SK-N-SH treated with all-trans-retinoic acid at 6 μM for 48 hours (cell line): ENCODE measurements around the gene SHC1.

Experiments used
- ATAC-seq: fragments of 200-7000 bp; cut with Tn5 transposase; 3 replicates; pipeline ENCODE4 v1.9.1; 2020; ENCODE audit warnings: mild to moderate bottlenecking, moderate library complexity
- CREB5 ChIP-seq: fragments of 250-450 bp; sonication (Bioruptor Pico); IDR thresholded peaks from 2 replicates; pipeline ENCODE4 v1.5.1; 2020; ENCODE audit warnings: low read depth, mild to moderate bottlenecking, moderate library complexity
- CSDC2 ChIP-seq: fragments of 250-450 bp; sonication (Bioruptor Pico); IDR thresholded peaks from 2 replicates; pipeline ENCODE4 v1.5.0; 2020; ENCODE audit warnings: mild to moderate bottlenecking, moderate library complexity
- CSRNP3 ChIP-seq: fragments of 250-450 bp; sonication (Bioruptor Pico); IDR thresholded peaks from 2 replicates; pipeline ENCODE4 v1.5.1; 2021; ENCODE audit warnings: mild to moderate bottlenecking, moderate library complexity
- ESRRG ChIP-seq: fragments of 250-450 bp; sonication (Bioruptor Pico); IDR thresholded peaks from 2 replicates; pipeline ENCODE4 v1.6.1; 2021; ENCODE audit warnings: mild to moderate bottlenecking
- GLIS3 ChIP-seq: fragments of 250-450 bp; sonication (Bioruptor Pico); IDR thresholded peaks from 2 replicates; pipeline ENCODE4 v1.5.0; 2020; ENCODE audit warnings: mild to moderate bottlenecking, moderate library complexity
- ISL1 ChIP-seq: fragments of 250-450 bp; sonication (Bioruptor Pico); IDR thresholded peaks from 2 replicates; pipeline ENCODE4 v2.1.2; 2022; ENCODE audit warnings: mild to moderate bottlenecking, moderate library complexity
- OSR1 ChIP-seq: fragments of 250-450 bp; sonication (Bioruptor Pico); IDR thresholded peaks from 2 replicates; pipeline ENCODE4 v1.8.0; 2022; ENCODE audit warnings: moderate library complexity, mild to moderate bottlenecking, inconsistent platforms
- PATZ1 ChIP-seq: fragments of 250-450 bp; sonication (Bioruptor Pico); IDR thresholded peaks from 2 replicates; pipeline ENCODE4 v1.8.0; 2020; ENCODE audit warnings: mild to moderate bottlenecking, moderate library complexity, borderline replicate concordance
- PPARA ChIP-seq: fragments of 250-450 bp; sonication (Bioruptor Pico); IDR thresholded peaks from 2 replicates; pipeline ENCODE4 v1.5.0; 2020; ENCODE audit warnings: mild to moderate bottlenecking, borderline replicate concordance
- RARB ChIP-seq: fragments of 250-450 bp; sonication (Bioruptor Pico); IDR thresholded peaks from 2 replicates; pipeline ENCODE4 v1.8.0; 2021; ENCODE audit warnings: mild to moderate bottlenecking, moderate library complexity
- SNAI2 ChIP-seq: fragments of 250-450 bp; sonication (Bioruptor Pico); IDR thresholded peaks from 2 replicates; pipeline ENCODE4 v1.5.0; 2020; ENCODE audit warnings: mild to moderate bottlenecking, moderate library complexity
- TCF4 ChIP-seq: fragments of 250-450 bp; sonication (Bioruptor Pico); IDR thresholded peaks from 2 replicates; pipeline ENCODE4 v1.8.0; 2021; ENCODE audit warnings: mild to moderate bottlenecking, moderate library complexity, borderline replicate concordance
- TOX ChIP-seq: fragments of 250-450 bp; sonication (Bioruptor Pico); IDR thresholded peaks from 2 replicates; pipeline ENCODE4 v1.8.0; 2021; ENCODE audit warnings: mild to moderate bottlenecking, moderate library complexity, borderline replicate concordance
- TSHZ2 ChIP-seq: fragments of 250-450 bp; sonication (Bioruptor Pico); IDR thresholded peaks from 2 replicates; pipeline ENCODE4 v1.5.0; 2020; ENCODE audit warnings: mild to moderate bottlenecking, moderate library complexity
- ZC3H10 ChIP-seq: fragments of 250-450 bp; sonication (Bioruptor Pico); IDR thresholded peaks from 2 replicates; pipeline ENCODE4 v1.5.1; 2021; ENCODE audit warnings: mild to moderate bottlenecking, moderate library complexity
- ZFP3 ChIP-seq: fragments of 250-450 bp; sonication (Bioruptor Pico); IDR thresholded peaks from 2 replicates; pipeline ENCODE4 v1.5.0; 2020; ENCODE audit warnings: mild to moderate bottlenecking, moderate library complexity
- ZFP30 ChIP-seq: fragments of 450-650 bp; formaldehyde crosslinking; IDR thresholded peaks from 2 replicates; pipeline ENCODE4 v1.5.0; 2022; ENCODE audit warnings: mild to moderate bottlenecking, moderate library complexity
- ZNF565 ChIP-seq: fragments of 450-650 bp; formaldehyde crosslinking; conservative IDR thresholded peaks from 2 replicates; pipeline ENCODE4 v1.5.0; 2020; ENCODE audit warnings: low read depth, mild to moderate bottlenecking, moderate library complexity
- ZNF70 ChIP-seq: fragments of 450-650 bp; formaldehyde crosslinking; IDR thresholded peaks from 2 replicates; pipeline ENCODE4 v1.5.0; 2020; ENCODE audit warnings: mild to moderate bottlenecking, moderate library complexity
- ZNF8 ChIP-seq: fragments of 450-650 bp; formaldehyde crosslinking; IDR thresholded peaks from 2 replicates; pipeline ENCODE4 v1.5.0; 2020; ENCODE audit warnings: mild to moderate bottlenecking, moderate library complexity

The SHC1 gene

GRCh38 chr1:154938604-154939399 is 31.7 kb downstream of the SHC1 start:
- TF ChIP-seq CSRNP3 (CRISPR knock-in tag) = no peak
- TF ChIP-seq TOX (CRISPR knock-in tag) = no peak
- TF ChIP-seq ZFP3 (CRISPR knock-in tag) = no peak
- no peak for TF ChIP-seq SNAI2
- no peak for TF ChIP-seq TSHZ2 (CRISPR knock-in tag)
- no peak for TF ChIP-seq PATZ1
- no peak for TF ChIP-seq PPARA (CRISPR knock-in tag)
- no peak for TF ChIP-seq OSR1
- TF ChIP-seq ZNF70 (CRISPR knock-in tag) = no peak
- TF ChIP-seq TCF4 (CRISPR knock-in tag) = no peak
- no peak for TF ChIP-seq ISL1 (CRISPR knock-in tag)
- TF ChIP-seq CREB5 (CRISPR knock-in tag) = no peak
- TF ChIP-seq ZFP30 (CRISPR knock-in tag) = no peak
- no peak for ATAC-seq

- TF ChIP-seq TSHZ2 (CRISPR knock-in tag) (no peak), ISL1 (CRISPR knock-in tag) (no peak), RARB (CRISPR knock-in tag) (no peak), ESRRG (no peak), GLIS3 (no peak), ZNF565 (CRISPR knock-in tag) (no peak), CSRNP3 (CRISPR knock-in tag) (no peak), ZC3H10 (CRISPR knock-in tag) (no peak), PPARA (CRISPR knock-in tag) (no peak), ZFP30 (CRISPR knock-in tag) (no peak), ZFP3 (CRISPR knock-in tag) (no peak), ZNF70 (CRISPR knock-in tag) (no peak), TOX (CRISPR knock-in tag) (no peak), ZNF8 (CRISPR knock-in tag) (no peak), CSDC2 (CRISPR knock-in tag) (no peak), SNAI2 (no peak), OSR1 (no peak), PATZ1 (no peak)
- no peak for ATAC-seq
Measured at GRCh38 chr1:154937988-154938386, 32.6 kb downstream of the SHC1 start.
